Uterus (tissue), 2 donors: ENCODE data around the gene SRRM3.

Experiments
- CTCF ChIP-seq, 4 experiments: fragments of 200-600 bp in 2 of 4; fragments of 450-650 bp in 2 of 4; sonication (generic) in 2 of 4; IDR thresholded peaks; one replicate each; pipeline ENCODE4 v1.5.1; 2016 to 2019; ENCODE audit warnings: antibody characterized with exemption in 4 of 4, mild to moderate bottlenecking in 2 of 4, moderate library complexity in 1 of 4
- POLR2A ChIP-seq, 2 donors: fragments of 450-650 bp; IDR thresholded peaks; one replicate each; pipeline ENCODE4 v1.6.1; 2016; ENCODE audit warnings: antibody characterized with exemption in 2 of 2, mild to moderate bottlenecking in 1 of 2, moderate library complexity in 1 of 2

DNA sequence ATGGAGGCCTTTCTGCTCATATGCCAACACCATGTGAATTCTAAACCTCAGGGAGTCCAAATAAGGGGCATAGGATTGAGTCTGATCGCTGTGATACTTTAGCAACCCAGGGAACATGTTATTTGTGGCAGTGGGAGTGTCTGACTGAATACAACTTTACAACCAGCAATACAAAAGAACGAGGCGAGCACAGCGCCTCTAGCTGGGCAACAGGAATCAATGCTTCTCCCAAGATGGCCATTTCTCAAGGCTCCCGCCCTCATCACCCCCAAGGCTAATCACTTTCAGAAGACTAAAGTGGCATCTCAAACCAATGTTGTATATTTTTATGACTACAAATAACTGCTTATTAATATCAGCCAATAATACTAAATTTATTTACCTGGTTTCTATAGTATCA lies 129.0 kb downstream of the SRRM3 start:
- TF ChIP-seq POLR2A (IDR thresholded peaks at IDR 0.05) (no peak), CTCF (IDR thresholded peaks at IDR 0.05) (no peak)
